A673 (cell line): ENCODE measurements around the gene VSTM2A.

Experiments
- CTCF ChIP-seq: fragments of 300-800, 200-600 bp; sonication (generic); conservative IDR thresholded peaks from 2 replicates; pipeline ENCODE4 v1.5.1; 2017; ENCODE audit warnings: low read depth, mild to moderate bottlenecking, antibody characterized with exemption, low read length, moderate library complexity, mixed read lengths
- EZH2 ChIP-seq: fragments of 200-600 bp; sonication (generic); IDR thresholded peaks from 2 replicates; pipeline ENCODE4 v1.6.1; 2017; ENCODE audit warnings: borderline replicate concordance, low read depth, mild to moderate bottlenecking, mixed read lengths, antibody characterized with exemption, low read length; ENCODE audit not compliant: poor library complexity, severe bottlenecking

- TF ChIP-seq CTCF (no peak), EZH2 (no peak)
These were observed at the start of gene VSTM2A for GRCh38 chr7:54541669-54542625.
